GM18507 (cell line): ENCODE results near the gene HPS4.
A peak's percentile ranks its signal among the peaks of the same experiment; 100 is the strongest.
"Not testable (repeated sequence)": the region's sequence is repeated elsewhere in the genome, so short reads cannot be mapped to it uniquely, and the experiment has no call there.

Source experiments
- DNase-seq: peaks from one replicate; pipeline ENCODE4 v3.0.0; 2011; ENCODE audit warnings: low read depth; ENCODE audit not compliant: insufficient read length; ENCODE audit errors: extremely low spot score
- FAIRE-seq: peaks from 2 replicates; lab custom pipeline; 2011; peaks lifted over from hg19 to GRCh38; lab: Jason Lieb, UNC

HPS4 gene

DNA sequence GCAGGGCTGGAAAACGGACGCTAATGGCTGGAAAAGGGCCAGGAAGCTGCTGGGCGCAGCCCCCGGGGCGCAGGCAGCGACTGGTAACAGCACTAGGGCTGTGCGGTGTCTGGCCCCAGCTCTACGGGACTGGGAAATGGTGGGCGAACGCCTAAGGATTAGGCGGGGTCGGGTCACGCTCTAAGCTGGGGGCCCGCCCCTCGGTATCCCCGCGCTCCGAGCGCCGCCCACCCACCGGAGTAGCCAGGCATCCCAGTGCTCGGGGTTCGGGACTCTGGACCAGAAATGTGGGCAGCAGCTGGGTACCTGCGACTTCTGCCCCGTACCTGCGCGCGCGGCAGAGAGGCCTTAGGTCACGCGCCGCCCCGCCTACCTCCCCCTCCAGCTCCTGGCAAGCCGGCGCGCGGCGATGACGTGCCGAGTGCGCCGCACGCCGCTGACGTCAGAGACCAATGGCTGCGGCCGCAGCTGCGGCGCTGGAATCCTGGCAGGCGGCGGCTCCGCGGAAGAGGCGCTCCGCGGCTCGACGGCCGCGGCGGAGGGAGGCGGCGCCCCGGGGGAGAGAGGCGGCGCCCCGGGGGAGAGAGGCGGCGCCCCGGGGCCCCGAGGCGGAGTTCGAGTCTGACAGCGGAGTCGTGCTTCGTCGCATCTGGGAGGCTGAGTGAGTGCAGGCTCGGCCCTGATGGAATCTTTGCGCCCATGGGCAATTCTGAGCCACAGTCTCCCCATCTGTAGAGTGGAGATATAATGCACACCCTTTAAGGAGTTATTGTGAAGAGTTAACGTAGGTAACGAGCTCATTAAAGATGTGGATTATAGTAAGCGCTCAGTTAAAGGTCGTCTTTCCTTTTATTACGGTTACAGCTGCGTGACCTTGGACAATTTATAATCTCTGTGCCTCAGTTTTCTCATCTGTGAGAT, at the start of gene HPS4, which contains the start of gene SRRD:
TSS of gene HPS4 (minus strand) at position 345 of the 921 bp plus-strand sequence. CDS start 2,021 bp downstream, outside the sequence.
TSS of gene SRRD (plus strand) at position 439 of the 921 bp plus-strand sequence. CDS start at position 453, 14 bp downstream.
- peak; percentile 81 for DNase-seq
- peak; percentile 87 for FAIRE-seq

DNA sequence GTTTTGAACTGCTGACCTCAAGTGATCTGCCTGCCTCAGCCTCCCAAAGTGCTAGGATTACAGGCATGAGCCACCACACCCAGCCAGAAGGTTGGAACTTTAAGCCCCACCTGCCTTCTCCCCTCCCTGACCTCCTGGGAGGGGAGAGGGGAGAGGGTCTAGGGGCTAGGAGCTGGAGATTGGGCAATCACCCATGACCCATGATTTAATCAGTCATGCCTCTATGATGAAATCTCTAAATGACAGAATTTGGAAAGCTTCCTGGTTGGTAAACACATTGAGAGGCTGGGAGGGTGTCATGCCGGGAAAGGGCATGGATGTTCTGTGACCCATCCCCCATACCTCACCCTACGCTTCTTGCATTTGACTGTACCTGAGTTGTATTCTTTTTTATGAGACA, 45.8 kb upstream of the HPS4 start:
- no peak for FAIRE-seq
- DNase-seq, result no peak

DNA sequence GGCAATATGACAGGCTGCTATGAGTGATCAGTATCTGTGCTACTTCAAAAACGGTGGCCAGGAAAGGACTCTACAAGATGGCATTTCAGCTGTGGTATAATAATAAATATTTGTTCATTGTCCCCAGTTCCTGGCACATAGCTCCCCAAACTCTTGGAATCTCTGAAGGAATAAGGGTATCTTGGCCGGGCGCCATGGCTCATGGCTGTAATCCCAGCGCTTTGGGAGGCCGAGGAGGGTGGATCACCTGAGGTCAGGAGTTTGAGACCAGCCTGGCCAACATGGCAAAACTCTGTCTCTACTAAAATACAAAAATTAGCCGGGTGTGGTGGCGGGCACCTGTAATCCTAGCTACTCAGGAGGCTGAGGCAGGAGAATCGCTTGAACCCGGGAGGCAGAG, 44.9 kb upstream of the HPS4 start:
- DNase-seq, FAIRE-seq: not testable (repeated sequence)

DNA sequence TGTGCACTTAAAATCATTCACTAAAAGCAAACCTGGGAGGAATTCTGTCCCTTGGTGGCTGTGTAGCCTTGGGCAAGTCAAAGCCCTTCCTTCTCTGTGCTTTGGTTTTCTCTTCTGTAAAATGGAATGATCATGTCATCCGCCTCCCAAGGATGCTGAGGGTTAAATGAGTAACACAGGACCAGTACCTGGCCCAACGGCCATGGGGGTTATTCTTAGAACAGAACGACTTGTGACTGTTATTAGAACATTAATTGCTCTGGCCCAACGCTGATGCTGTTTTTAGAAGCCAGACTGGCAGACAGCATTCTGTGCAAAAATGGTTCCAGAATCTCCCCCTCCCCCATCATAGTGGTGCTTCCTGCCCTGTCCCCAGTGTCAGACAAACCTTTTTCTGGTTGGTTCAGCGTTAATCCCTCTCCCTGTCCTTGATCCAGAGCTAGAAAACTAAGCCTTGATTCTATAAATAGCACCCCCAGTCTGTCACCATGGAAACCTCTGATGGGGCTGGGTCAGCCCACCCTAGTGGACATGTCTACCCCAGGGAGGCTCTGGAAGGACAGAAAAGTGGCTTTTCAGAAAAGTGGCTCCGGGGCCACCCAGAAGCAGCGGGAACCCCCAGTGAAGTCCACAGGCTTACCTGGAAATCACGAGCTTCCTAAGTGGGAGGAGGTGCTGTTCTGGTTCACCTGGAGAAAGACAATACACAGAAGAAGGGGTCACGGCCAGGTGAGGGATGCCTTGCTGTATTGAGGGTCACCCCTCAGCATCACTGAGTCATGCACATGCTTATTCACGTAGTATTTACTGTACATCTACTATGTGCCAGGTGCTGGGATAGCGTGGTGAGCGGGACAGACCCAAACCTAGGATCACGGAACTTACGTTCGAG, 44.2 kb upstream of the HPS4 start:
- FAIRE-seq (no peak), DNase-seq (no peak)

DNA sequence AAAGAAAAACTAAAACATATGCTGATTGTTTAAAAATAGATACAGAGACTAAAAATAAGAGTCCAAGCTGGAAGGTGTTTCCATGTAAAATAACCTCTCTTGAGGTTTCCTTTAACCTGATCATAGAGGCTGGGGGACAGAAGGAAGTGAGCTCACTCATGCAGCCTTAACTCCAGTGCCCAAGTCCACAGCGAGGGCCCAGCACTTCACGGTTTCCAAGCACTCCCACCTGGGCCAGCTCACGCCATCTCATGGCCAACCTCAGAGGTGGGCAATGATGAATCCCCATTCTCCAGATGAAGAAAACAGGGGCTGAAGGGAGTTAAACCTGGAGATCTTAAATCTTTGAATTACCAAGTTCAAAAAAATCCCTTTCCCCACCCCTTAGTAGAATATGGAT, 43.6 kb upstream of the HPS4 start:
- DNase-seq, result no peak
- no peak for FAIRE-seq

DNA sequence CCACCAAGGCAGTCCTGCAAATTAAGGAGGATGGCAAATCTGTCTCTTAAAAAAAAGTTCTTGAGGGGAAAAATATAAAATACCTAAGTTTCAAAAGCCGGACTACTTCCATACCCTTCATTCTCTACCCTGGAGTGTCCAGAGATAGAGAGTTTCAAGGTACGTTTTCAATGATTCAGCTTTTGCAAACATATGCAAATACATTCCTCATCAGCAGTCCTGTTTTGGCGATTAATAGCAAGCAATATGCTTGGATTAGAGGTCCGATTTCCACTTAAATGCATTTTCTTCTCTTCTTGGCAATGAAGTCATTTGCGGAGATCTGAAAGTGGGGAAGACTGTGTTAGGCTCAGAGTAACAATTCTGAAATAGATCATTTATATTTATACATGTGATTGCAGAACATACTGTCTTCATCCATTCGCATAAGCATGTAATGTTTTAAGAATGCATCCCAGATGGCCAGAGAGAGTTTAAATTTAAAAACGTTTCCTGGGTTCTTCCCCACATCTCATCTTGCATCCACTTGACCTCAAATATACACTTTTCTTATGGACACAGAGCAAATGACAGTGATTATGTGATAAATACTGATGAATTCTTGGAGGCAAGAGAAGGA, 42.5 kb upstream of the HPS4 start:
- FAIRE-seq (no peak), DNase-seq (no peak)

DNA sequence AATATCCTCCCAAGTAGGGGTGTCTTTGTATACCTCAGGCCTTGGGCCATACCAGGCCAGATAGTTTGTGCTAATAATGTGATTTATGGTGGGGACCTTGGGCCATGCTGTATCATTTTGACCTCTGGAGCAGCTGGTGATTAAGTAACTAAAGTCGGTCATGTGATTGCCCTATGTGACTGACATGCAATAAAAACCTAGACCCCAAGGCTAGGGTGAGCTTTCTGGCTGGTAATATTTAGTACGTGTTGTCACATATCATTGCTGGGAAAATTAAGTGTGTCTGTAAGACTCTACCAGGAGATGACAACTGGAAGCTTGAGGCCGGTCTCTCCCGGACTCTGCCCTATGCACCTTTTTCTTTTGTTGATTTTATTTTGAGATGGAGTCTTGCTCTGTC, 41.3 kb upstream of the HPS4 start:
- DNase-seq (no peak), FAIRE-seq (no peak)

DNA sequence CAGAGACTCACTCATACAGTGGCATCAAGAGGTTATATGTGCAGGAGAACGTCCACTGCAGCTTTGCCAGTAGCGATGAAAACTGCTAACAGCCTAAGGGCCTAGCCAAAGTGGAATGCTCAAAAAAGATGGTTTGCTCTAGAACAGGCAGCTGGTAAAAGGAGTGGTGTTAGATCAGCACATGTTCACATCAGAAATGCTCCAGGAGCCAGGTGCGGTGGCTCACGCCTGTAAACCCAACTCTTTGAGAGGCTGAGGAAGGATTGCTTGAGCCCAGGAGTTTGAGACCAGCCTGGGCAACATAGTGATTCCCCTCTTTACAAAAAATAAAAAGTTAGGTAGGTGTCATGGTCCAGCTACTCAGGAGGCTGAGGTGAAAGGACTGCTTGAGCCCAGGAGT, 39.0 kb upstream of the HPS4 start:
- FAIRE-seq, result no peak

DNA sequence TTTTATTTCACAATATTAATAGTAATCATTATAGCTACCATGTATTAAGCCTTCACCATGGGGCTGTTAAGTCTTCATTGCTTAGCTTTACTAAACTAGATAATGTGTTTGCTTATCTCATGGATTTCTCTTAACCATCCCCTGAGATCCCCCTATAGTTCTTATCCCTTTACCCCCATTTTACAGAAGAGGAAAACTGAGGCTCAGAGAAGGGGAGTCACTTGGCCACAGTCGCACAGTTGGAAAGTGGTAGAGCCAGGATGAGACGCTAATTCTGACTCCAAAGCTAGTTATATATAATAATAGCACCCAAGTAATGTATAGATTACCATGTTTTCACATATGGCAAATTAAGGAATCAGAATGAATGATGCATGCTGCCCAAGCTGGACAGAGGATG, 38.4 kb upstream of the HPS4 start:
- DNase-seq (no peak), FAIRE-seq (no peak)

More for the DNA sequence above, 39.0 kb upstream of the HPS4 start:
- no peak for DNase-seq

DNA sequence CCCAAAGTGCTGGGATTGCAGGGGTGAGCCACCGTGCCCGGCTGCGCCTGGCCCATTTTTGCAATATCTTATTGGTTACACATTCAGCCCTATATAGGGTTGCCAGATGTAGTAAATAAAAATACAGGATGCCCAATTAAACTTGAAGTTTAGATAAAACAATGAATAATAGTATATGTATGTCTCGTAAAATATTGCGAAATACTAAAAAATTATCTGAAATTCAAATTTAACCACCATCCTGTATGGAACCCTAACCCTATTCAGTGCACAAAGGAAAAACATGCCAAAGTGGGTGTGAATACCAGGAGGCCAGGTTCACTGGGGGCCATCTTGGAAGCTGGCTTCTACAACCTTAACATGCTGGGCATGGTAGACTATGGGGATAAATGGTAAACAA, 33.8 kb upstream of the HPS4 start:
- FAIRE-seq (no peak), DNase-seq (no peak)

DNA sequence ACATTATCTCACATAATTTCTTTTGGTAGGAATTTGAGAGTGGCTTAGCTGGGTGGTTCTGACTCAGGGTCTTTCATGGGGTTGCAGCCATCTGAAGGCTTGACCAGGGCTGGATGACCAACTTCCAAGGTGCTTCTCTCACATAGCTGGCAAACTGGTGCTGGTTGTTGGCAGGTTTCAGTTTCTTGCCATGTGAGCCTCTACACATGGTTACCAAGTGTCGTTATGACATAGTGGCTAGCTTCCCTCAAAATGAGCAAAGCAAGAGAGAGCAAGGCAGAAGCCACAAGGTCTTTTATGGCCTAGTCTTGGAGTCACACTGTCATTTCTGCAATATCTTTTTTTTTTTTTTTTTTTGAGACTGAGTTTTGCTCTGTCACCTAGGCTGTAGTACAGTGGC, 32.9 kb upstream of the HPS4 start:
- DNase-seq (no peak), FAIRE-seq (no peak)

DNA sequence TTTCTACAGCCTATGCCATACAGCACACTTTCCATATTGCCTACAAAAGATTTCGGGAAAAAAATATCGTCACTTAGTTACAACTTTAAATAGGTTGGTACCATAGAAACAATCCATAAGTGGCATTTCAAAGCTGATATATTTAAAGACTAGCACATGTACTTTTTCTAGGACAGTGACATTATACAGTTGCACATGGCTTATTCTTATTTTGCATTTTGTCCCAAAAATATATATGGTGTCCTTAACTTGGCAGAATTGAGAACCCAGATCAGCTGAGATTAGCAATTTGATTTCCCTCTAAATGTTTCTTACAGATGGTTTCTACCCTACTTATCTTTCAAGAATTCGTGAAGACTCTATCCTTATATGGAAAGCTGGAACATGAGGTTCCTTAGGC, 32.3 kb upstream of the HPS4 start:
- FAIRE-seq, result no peak
- no peak for DNase-seq

DNA sequence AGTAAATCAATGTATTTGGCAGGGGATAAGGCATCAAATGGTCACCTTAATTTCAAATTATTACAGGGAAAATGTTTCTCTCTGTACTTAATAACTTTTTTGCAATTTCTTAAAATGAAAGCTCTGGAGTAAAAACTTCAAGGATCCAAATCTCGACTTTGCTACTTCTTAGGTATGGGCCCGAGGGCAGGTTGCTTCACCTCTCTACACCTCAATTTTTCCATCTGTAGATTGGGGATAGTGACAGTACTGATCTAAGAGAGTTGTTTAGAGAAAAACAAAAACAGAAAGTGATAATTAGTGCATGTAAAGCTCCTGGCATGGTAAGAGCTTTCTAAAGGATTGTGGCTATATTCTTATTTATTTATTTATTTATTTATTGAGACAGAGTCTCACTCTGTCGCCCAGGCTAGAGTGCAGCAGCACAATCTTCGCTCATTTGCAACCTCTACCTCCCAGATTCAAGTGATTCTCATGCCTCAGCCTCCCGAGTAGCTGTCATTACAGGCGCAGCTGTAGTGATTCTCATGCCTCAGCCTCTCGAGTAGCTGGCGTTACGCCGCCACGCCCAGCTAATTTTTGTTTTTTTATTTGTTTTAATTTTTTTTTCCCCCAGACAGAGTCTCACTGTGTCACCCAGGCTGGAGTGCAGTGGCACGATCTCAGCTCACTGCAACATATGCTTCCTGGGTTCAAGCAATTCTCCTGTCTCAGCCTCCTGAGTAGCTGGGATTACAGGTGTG, 31.0 kb upstream of the HPS4 start:
- no peak for DNase-seq
- no peak for FAIRE-seq

DNA sequence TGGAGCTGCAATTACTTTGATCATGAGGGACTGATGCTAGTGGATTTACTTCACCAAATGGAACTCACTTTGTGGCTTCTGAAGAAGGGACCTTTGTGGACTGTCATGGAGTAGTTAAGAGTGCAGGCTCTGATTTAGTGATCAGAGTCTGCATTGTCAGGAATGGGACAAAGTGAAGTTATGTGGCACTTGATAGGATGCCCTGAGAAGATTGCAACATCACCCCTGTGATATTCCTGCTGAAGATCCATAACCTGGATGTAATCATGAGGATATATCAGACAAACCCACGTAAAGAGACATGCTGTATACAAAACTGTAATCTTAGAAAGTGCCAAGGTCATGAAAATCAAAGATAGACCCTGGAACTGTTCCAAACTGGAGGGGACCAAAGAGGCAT, 30.3 kb upstream of the HPS4 start:
- DNase-seq (no peak), FAIRE-seq (no peak)

DNA sequence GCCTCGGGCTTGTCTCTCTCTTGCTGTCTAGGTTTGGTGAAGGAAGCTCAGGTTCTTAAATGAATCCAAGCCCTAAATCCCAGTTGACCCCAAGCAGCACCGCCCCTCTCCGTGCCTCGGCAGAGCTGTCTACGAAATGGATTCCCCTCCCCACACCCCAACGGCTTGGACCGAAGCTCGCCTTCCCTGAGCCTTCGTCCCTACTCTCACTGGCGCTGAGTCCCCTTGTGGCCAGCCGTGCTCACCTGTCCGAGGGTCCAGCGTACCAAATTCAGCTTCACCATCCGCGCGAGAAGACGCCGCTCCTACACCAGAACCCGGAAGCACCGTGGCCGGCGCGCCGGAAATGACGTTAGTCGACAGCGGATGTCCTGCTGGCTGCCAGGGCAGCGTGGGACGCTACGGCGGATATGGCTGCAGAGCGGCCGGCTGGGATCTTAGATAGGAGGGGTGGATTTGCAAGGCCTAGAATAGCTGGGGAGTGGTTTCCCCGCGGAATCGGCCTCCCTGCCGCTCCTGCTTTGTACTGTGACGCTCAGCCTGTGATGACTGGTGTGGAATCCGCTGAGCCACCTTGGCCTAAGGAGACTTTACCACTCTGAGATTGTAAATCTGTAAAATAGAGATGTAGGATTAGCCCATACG, 28.7 kb upstream of the HPS4 start, which contains the start of gene TFIP11:
TSS of gene TFIP11 (minus strand) at position 325 of the 645 bp plus-strand sequence. CDS start 2,201 bp downstream, outside the sequence.
- DNase-seq (peak; percentile 92), FAIRE-seq (peak; percentile 97)

DNA sequence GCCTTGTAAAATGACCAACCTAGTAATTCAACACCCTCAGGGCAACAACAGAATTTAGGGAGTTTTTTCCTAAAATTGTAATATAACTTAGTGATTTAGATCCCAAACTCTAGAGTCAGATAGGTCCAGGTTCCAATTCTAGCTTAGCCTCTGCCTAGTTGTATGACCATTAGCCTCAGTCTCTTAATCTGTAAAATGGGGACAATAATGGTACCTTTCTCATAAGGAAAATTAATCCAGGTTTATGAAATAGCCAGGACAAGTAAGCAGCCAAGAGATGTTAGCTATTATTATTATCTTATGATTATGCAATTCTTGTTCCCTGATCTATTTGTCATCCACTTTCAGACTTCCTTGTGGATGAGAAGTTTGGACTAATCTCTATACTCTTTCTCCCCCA, 24.6 kb upstream of the HPS4 start:
- no peak for DNase-seq
- FAIRE-seq, result no peak

DNA sequence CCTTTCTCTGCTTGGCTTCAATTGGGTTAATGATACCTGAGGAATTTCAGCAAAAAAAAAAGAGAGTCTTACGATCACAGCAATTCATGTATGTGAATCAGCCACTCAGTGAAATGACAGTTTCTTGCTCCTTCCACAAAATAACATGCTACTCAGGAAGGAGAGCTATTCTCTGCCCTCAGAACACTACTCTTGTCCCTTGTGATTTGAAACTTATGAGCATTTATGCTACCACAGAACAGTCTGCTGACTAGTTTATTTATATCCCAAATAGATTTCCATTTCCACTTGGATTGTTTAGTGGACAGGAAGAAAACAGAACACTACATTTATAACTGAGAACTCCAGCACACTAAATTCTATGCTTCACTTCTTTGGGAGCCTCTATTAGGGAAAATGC, 20.2 kb upstream of the HPS4 start:
- no peak for FAIRE-seq

DNA sequence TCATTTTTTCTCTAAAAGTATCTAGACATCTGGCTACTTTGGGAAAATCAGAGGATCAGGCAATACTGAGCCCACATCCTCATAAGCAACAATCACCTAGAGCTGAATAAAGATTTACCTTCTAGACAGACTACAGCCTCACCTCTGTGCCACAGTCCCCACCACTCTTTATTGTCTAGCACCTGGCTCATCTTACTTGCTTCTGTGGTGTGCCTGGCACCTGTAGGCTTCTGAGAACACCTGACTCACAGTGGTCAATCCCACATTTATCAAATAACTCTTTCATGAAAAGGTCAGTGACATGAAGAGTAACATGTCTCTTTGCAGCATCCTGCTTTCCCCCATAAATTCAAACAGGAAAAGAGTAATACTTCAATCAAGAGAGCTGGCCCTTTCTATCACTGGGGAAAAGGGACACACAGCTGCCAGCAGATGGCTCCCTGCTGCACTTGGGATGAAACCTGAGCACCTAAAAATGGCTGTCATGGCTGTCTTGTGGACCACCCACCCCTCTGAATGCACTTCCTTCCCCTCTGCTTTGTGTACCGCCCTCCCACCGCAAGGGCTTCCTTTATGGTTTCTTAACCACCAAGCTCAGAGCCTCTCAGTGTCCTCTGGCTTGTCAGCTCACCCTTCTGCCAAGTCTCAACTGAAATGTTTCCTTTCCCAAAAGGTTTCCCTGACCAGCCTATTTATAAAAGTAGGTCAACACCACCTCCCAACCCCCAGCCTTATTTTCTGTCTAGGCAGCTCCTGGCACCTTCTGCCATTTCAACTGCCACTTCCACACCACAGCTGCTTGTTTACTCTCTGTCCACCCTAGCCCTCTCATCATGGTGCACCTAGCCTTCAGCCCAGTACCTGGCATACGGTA, 19.3 kb upstream of the HPS4 start:
- DNase-seq (no peak), FAIRE-seq (peak; percentile 67)

More for the DNA sequence above, 20.2 kb upstream of the HPS4 start:
- no peak for DNase-seq
